Activated CD4-positive, alpha-beta memory T cell treated with anti-CD3 and anti-CD28 coated beads for 36 hours (primary cell): ENCODE measurements around the gene SDCCAG8. TPM values are rescaled to one million over a fixed set of nuclear protein-coding genes. Genes with fewer than 3 reads are reported as not detected.

Experiments
- CTCF ChIA-PET: fragments of 350-600 bp; sonication (Branson Sonifier 250); formaldehyde crosslinking; loops from one replicate; lab custom pipeline; 2021; ENCODE audit warnings: antibody characterized with exemption, inconsistent platforms; lab: Charles Lee
- POLR2A ChIA-PET: fragments of 350-600 bp; sonication (Branson Sonifier 250); formaldehyde crosslinking; loops from one replicate; lab custom pipeline; 2021; ENCODE audit warnings: antibody characterized with exemption; lab: Charles Lee
- DNase-seq: peaks from one replicate; pipeline ENCODE4 v3.0.0-alpha.2; 2020
- H3K27ac Mint-ChIP-seq: one replicate; pipeline ENCODE4 v1.8.0; 2021; ENCODE audit warnings: mixed read lengths
- H3K27me3 Mint-ChIP-seq: one replicate; pipeline ENCODE4 v1.8.0; 2021; ENCODE audit warnings: mixed read lengths
- H3K36me3 Mint-ChIP-seq: one replicate; pipeline ENCODE4 v1.8.0; 2021; ENCODE audit warnings: mixed read lengths
- H3K4me1 Mint-ChIP-seq: one replicate; pipeline ENCODE4 v1.8.0; 2021; ENCODE audit warnings: low read depth, mixed read lengths
- H3K4me3 Mint-ChIP-seq: one replicate; pipeline ENCODE4 v1.8.0; 2021; ENCODE audit warnings: mild to moderate bottlenecking, mixed read lengths
- H3K9me3 Mint-ChIP-seq: one replicate; pipeline ENCODE4 v1.8.0; 2021; ENCODE audit warnings: mixed read lengths
- intact Hi-C: fragments of 100-400 bp; cut with micrococcal nuclease; formaldehyde crosslinking; loops from one replicate; pipeline ENCODE4 v1.15.1; 2023
- total RNA-seq, 2 experiments: library from RNA; stranded (reverse); gene quantifications; one replicate each; pipeline ENCODE4 v1.2.3, GENCODE V29; 2021

Gene SDCCAG8
- total RNA-seq, 2 experiments from 2014 or later, result 20.7 to 23.2 TPM

- no peaks in the 10 kb centered on the region for H3K4me1 Mint-ChIP-seq
- intact Hi-C loops, result no loop called here
- H3K36me3 Mint-ChIP-seq, result peaks cover 6% of the 10 kb centered on the region
- DNase-seq, result no peak
- ChIA-PET CTCF (no interaction called here), POLR2A (no interaction called here)
- H3K27ac Mint-ChIP-seq, result no peak overlapping the region
- H3K9me3 Mint-ChIP-seq, result no peaks in the 10 kb centered on the region
- no peaks in the 10 kb centered on the region for H3K27me3 Mint-ChIP-seq
- no peak overlapping the region for H3K4me3 Mint-ChIP-seq
Measured at GRCh38 chr1:243440406-243440805, 184.6 kb downstream of the SDCCAG8 start.

- Mint-ChIP-seq H3K27ac (no peak overlapping the region), H3K4me3 (no peak overlapping the region), H3K36me3 (peaks cover 4% of the 10 kb centered on the region), H3K27me3 (no peaks in the 10 kb centered on the region), H3K9me3 (no peaks in the 10 kb centered on the region), H3K4me1 (no peaks in the 10 kb centered on the region)
- POLR2A ChIA-PET, result no interaction called here
- intact Hi-C loops, result no loop called here
- no peak for DNase-seq
- CTCF ChIA-PET, result no interaction called here
Measured at GRCh38 chr1:243441601-243442000, 185.8 kb downstream of the SDCCAG8 start.

- no peaks in the 10 kb centered on the region for H3K27me3 Mint-ChIP-seq
- no peak overlapping the region for H3K4me3 Mint-ChIP-seq
- no peak overlapping the region for H3K27ac Mint-ChIP-seq
- ChIA-PET CTCF (no interaction called here), POLR2A (no interaction called here)
- H3K36me3 Mint-ChIP-seq, result no peaks in the 10 kb centered on the region
- no peaks in the 10 kb centered on the region for H3K4me1 Mint-ChIP-seq
- no peaks in the 10 kb centered on the region for H3K9me3 Mint-ChIP-seq
- DNase-seq, result no peak
- intact Hi-C loops, result no loop called here
Measured at GRCh38 chr1:243443557-243443956, 187.7 kb downstream of the SDCCAG8 start.

GRCh38 chr1:243447347-243447746 is 191.5 kb downstream of the SDCCAG8 start:
- ChIA-PET CTCF (no interaction called here), POLR2A (no interaction called here)
- Mint-ChIP-seq H3K36me3 (no peaks in the 10 kb centered on the region), H3K4me1 (no peaks in the 10 kb centered on the region), H3K27ac (no peak overlapping the region), H3K9me3 (no peaks in the 10 kb centered on the region), H3K27me3 (no peaks in the 10 kb centered on the region), H3K4me3 (no peak overlapping the region)
- DNase-seq, result no peak
- intact Hi-C loops, result no loop called here

DNA sequence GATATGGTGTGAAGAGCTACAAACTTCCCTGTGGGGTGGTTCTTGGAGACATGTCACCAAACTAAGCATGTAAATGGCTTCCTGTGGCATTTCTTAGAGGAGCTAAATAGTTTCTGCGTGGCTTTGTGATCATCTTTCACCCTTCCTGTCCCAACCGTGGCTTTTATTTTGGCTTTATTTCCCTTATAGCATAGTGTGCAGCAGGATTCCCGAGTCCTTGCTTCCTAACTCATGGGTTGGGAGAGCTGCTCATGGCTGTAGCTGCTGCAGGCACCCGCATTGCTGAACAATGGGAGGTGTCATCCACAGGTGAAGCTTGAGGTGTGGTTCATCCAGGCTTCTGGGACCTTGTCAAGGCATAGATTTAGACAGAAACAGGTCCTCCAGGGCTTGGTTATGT is 192.0 kb downstream of the SDCCAG8 start:
- no peaks in the 10 kb centered on the region for H3K9me3 Mint-ChIP-seq
- CTCF ChIA-PET, result no interaction called here
- intact Hi-C loops, result no loop called here
- no peaks in the 10 kb centered on the region for H3K27me3 Mint-ChIP-seq
- H3K27ac Mint-ChIP-seq, result no peak overlapping the region
- H3K36me3 Mint-ChIP-seq, result no peaks in the 10 kb centered on the region
- POLR2A ChIA-PET, result no interaction called here
- no peak overlapping the region for H3K4me3 Mint-ChIP-seq
- DNase-seq, result no peak
- H3K4me1 Mint-ChIP-seq, result no peaks in the 10 kb centered on the region

- POLR2A ChIA-PET, result no interaction called here
- DNase-seq, result no peak
- Mint-ChIP-seq H3K4me1 (no peaks in the 10 kb centered on the region), H3K9me3 (no peaks in the 10 kb centered on the region), H3K27ac (no peak overlapping the region), H3K27me3 (no peaks in the 10 kb centered on the region), H3K36me3 (no peaks in the 10 kb centered on the region), H3K4me3 (no peak overlapping the region)
- CTCF ChIA-PET, result no interaction called here
- intact Hi-C loops, result no loop called here
Measured at GRCh38 chr1:243449373-243449772, 193.5 kb downstream of the SDCCAG8 start.

- POLR2A ChIA-PET, result no interaction called here
- DNase-seq, result no peak
- CTCF ChIA-PET, result no interaction called here
- Mint-ChIP-seq H3K27me3 (no peaks in the 10 kb centered on the region), H3K27ac (no peak overlapping the region), H3K36me3 (peaks cover 1% of the 10 kb centered on the region), H3K9me3 (no peaks in the 10 kb centered on the region), H3K4me1 (no peaks in the 10 kb centered on the region), H3K4me3 (no peak overlapping the region)
- intact Hi-C loops, result no loop called here
Measured at GRCh38 chr1:243452092-243452491, 196.3 kb downstream of the SDCCAG8 start.

GRCh38 chr1:243454328-243454997 is 198.6 kb downstream of the SDCCAG8 start:
- CTCF ChIA-PET, result no interaction called here
- DNase-seq, result no peak
- H3K4me1 Mint-ChIP-seq, result no peaks in the 10 kb centered on the region
- POLR2A ChIA-PET, result no interaction called here
- H3K4me3 Mint-ChIP-seq, result no peak overlapping the region
- H3K36me3 Mint-ChIP-seq, result peaks cover 1% of the 10 kb centered on the region
- H3K9me3 Mint-ChIP-seq, result no peaks in the 10 kb centered on the region
- no peak overlapping the region for H3K27ac Mint-ChIP-seq
- no peaks in the 10 kb centered on the region for H3K27me3 Mint-ChIP-seq
- intact Hi-C loops, result no loop called here

DNA sequence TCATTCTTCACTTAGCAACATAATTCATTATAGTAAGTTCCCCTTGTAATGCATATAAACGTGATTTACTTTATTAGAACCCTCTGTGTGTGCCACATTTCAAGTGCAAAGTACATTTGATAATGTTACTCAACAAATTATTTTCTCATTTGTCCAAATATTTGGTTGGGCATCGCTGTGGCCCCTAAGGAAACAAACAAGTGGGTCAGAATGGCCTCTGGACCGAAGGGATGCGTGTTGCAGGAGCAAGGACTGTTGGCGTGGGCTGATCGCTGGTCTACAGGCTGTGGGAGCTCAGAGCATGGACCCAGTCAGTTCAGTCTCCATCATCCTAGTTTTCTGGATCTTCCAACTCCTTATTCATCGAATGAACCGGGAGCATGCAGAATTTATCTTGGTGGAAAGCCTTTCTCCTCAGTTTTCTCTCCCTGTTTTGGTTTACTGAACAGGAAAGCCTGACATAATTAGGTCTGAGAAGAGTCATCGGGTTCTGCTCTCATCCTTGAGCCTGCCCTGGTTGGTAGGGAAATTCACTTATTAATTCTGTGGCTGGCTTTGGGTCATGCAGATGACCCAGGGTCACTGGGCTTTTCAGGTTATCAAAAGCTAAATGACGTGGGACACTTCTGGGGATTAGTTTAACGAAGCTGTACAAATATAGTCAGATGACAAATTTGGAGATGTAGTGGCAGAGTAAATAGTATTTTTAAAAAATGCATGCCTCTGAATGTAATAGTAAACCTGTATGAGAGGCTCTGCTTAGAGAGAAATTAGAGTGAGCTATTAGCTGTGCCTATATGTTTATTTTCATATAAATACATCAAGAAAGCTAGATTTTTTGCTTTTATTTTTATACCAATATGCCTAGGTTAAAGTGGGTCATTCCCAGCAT is 200.2 kb downstream of the SDCCAG8 start:
- Mint-ChIP-seq H3K4me3 (no peak overlapping the region), H3K36me3 (peaks cover 5% of the 10 kb centered on the region), H3K27me3 (no peaks in the 10 kb centered on the region), H3K27ac (no peak overlapping the region), H3K9me3 (no peaks in the 10 kb centered on the region), H3K4me1 (no peaks in the 10 kb centered on the region)
- ChIA-PET CTCF (no interaction called here), POLR2A (no interaction called here)
- DNase-seq, result no peak
- intact Hi-C loops, result no loop called here

DNA sequence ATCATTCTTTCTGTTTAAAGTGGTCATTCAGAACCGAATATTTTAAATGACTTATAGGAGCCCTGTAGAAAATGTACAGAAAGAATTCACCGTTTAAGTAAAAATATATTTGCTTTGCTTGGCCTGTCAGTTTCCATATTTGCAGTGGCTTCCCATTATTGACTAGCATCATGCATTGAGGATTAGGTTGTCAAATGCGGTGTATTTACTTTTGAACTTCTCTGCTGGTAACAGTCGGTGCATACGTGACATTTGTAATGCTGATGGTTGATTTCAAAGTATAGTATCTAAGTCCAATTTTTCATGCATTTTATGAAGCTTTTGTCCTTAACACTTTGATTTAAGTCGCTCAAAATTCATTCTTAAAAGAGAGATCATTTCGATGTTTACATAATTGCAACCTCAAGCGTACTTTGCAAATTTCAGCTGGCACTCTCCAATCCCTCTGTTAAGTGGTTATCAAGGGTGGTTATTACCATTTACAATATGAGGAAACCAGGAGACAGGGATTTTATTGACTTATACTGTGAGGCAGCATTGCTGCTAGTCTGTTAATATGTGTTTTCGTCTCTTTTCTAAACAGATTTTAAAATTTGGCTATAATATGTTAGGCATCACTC is 201.6 kb downstream of the SDCCAG8 start:
- intact Hi-C loops, result no loop called here
- Mint-ChIP-seq H3K36me3 (peaks cover 8% of the 10 kb centered on the region), H3K4me1 (no peaks in the 10 kb centered on the region), H3K27ac (no peak overlapping the region), H3K4me3 (no peak overlapping the region), H3K27me3 (no peaks in the 10 kb centered on the region), H3K9me3 (no peaks in the 10 kb centered on the region)
- CTCF ChIA-PET, result no interaction called here
- DNase-seq, result no peak
- POLR2A ChIA-PET, result no interaction called here

DNA sequence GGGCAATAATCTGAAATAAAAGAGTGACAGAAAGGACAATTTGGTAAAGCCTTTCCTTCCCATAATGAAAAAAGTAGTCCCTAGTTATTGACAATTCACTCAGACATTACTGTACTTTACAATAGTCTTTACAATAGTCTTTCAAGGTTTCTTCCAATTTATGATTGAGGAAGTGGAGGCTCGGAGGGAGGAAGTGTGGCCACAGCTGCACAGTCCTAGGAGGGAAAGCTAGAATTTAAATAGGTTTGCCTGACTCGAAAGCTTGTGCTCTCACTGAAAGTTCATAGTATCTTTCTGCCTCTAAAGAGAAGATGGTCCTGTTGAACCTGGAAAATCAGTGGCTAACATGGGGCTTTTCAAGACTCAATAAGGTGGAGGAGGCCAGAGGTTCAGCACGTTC is 203.2 kb downstream of the SDCCAG8 start:
- ChIA-PET CTCF (no interaction called here), POLR2A (no interaction called here)
- Mint-ChIP-seq H3K4me1 (no peaks in the 10 kb centered on the region), H3K4me3 (no peak overlapping the region), H3K27ac (no peak overlapping the region), H3K27me3 (no peaks in the 10 kb centered on the region), H3K9me3 (no peaks in the 10 kb centered on the region), H3K36me3 (peaks cover 8% of the 10 kb centered on the region)
- no peak for DNase-seq
- intact Hi-C loops, result no loop called here

DNA sequence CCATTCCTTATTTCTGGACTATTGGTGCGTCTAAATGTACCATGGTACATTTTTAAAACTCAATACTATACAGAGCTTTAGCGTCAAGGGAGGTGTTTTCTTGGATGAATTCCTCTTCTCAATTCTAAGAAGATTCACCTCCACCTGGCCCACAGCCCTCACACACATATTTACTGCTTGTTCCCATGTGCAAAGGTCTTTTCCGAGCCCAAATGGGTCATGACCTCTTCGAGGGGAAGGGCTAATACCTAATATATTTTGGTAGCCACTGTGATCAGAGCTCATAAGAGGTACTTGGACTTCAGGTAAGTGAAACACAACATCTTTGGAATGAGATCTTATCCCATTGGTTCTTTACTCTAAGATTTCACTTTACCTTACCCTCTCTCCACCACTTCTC is 205.9 kb downstream of the SDCCAG8 start:
- Mint-ChIP-seq H3K4me3 (no peak overlapping the region), H3K27ac (no peak overlapping the region), H3K36me3 (peaks cover 8% of the 10 kb centered on the region), H3K4me1 (no peaks in the 10 kb centered on the region), H3K9me3 (no peaks in the 10 kb centered on the region), H3K27me3 (no peaks in the 10 kb centered on the region)
- ChIA-PET POLR2A (no interaction called here), CTCF (no interaction called here)
- intact Hi-C loops, result no loop called here
- DNase-seq, result no peak
